ENCODE data around the gene KSR2. TPM values are rescaled to one million over a fixed set of nuclear protein-coding genes. Genes with fewer than 3 reads are reported as not detected.

Gene KSR2
- total RNA-seq, 1 experiment from 2014 or later: 0.06 TPM

GRCh38 chr12:117514016-117514415 is 454.8 kb downstream of the KSR2 start:
- no peak overlapping the region for H3K4me3 ChIP-seq
- no peak overlapping the region for H3K27ac ChIP-seq
- H3K27me3 ChIP-seq: no peaks in the 10 kb centered on the region
- H3K4me1 ChIP-seq: no peaks in the 10 kb centered on the region
- no peaks in the 10 kb centered on the region for H3K9me3 ChIP-seq (replicated peaks)
- DNase-seq: no peak
- no peaks in the 10 kb centered on the region for H3K36me3 ChIP-seq

GRCh38 chr12:117513353-117513752 is 455.4 kb downstream of the KSR2 start:
- no peaks in the 10 kb centered on the region for H3K36me3 ChIP-seq

GRCh38 chr12:117508468-117508867 is 460.3 kb downstream of the KSR2 start:
- Histone ChIP-seq H3K4me3 (no peak overlapping the region), H3K9me3 (replicated peaks) (no peaks in the 10 kb centered on the region), H3K4me1 (no peaks in the 10 kb centered on the region), H3K27ac (no peak overlapping the region), H3K27me3 (no peaks in the 10 kb centered on the region), H3K36me3 (no peaks in the 10 kb centered on the region)
- no peak for DNase-seq

More at GRCh38 chr12:117513353-117513752, 455.4 kb downstream of the KSR2 start:
- no peaks in the 10 kb centered on the region for H3K4me1 ChIP-seq
- DNase-seq: no peak
- no peaks in the 10 kb centered on the region for H3K9me3 ChIP-seq (replicated peaks)
- no peaks in the 10 kb centered on the region for H3K27me3 ChIP-seq
- no peak overlapping the region for H3K27ac ChIP-seq
- no peak overlapping the region for H3K4me3 ChIP-seq

- no peak overlapping the region for H3K27ac ChIP-seq
- H3K36me3 ChIP-seq: no peaks in the 10 kb centered on the region
- no peaks in the 10 kb centered on the region for H3K27me3 ChIP-seq
- no peaks in the 10 kb centered on the region for H3K9me3 ChIP-seq (replicated peaks)
- DNase-seq: no peak
- no peaks in the 10 kb centered on the region for H3K4me1 ChIP-seq
- no peak overlapping the region for H3K4me3 ChIP-seq
Observed at GRCh38 chr12:117507548-117507947, 461.2 kb downstream of the KSR2 start.

GRCh38 chr12:117506333-117506732 is 462.5 kb downstream of the KSR2 start:
- Histone ChIP-seq H3K27me3 (no peaks in the 10 kb centered on the region), H3K27ac (no peak overlapping the region), H3K9me3 (replicated peaks) (no peaks in the 10 kb centered on the region), H3K4me3 (no peak overlapping the region), H3K4me1 (no peaks in the 10 kb centered on the region), H3K36me3 (no peaks in the 10 kb centered on the region)
- no peak for DNase-seq

- Histone ChIP-seq H3K9me3 (replicated peaks) (no peaks in the 10 kb centered on the region), H3K27me3 (no peaks in the 10 kb centered on the region), H3K36me3 (no peaks in the 10 kb centered on the region), H3K4me3 (no peak overlapping the region), H3K4me1 (no peaks in the 10 kb centered on the region), H3K27ac (no peak overlapping the region)
- DNase-seq: no peak
Observed at GRCh38 chr12:117502633-117503032, 466.2 kb downstream of the KSR2 start.

- Histone ChIP-seq H3K4me1 (no peaks in the 10 kb centered on the region), H3K27me3 (no peaks in the 10 kb centered on the region), H3K9me3 (replicated peaks) (no peaks in the 10 kb centered on the region), H3K4me3 (no peak overlapping the region), H3K36me3 (no peaks in the 10 kb centered on the region), H3K27ac (no peak overlapping the region)
- DNase-seq: no peak
Observed at GRCh38 chr12:117502233-117502632, 466.6 kb downstream of the KSR2 start.

GRCh38 chr12:117501076-117501869 is 467.5 kb downstream of the KSR2 start:
- Histone ChIP-seq H3K27me3 (no peaks in the 10 kb centered on the region), H3K27ac (no peak overlapping the region), H3K4me3 (no peak overlapping the region), H3K9me3 (replicated peaks) (no peaks in the 10 kb centered on the region), H3K4me1 (no peaks in the 10 kb centered on the region), H3K36me3 (no peaks in the 10 kb centered on the region)
- no peak for DNase-seq

- Histone ChIP-seq H3K36me3 (no peaks in the 10 kb centered on the region), H3K27me3 (no peaks in the 10 kb centered on the region), H3K4me3 (no peak overlapping the region), H3K27ac (no peak overlapping the region), H3K9me3 (replicated peaks) (no peaks in the 10 kb centered on the region), H3K4me1 (no peaks in the 10 kb centered on the region)
- DNase-seq: no peak
Observed at GRCh38 chr12:117499759-117500485, 468.9 kb downstream of the KSR2 start.

GRCh38 chr12:117498880-117499279 is 469.9 kb downstream of the KSR2 start:
- Histone ChIP-seq H3K36me3 (no peaks in the 10 kb centered on the region), H3K4me1 (no peaks in the 10 kb centered on the region), H3K4me3 (no peak overlapping the region), H3K27ac (no peak overlapping the region), H3K9me3 (replicated peaks) (no peaks in the 10 kb centered on the region), H3K27me3 (no peaks in the 10 kb centered on the region)
- DNase-seq: no peak

- no peak overlapping the region for H3K27ac ChIP-seq
Observed at GRCh38 chr12:117498256-117498655, 470.5 kb downstream of the KSR2 start.

GRCh38 chr12:117497407-117497806 is 471.4 kb downstream of the KSR2 start:
- DNase-seq: no peak
- no peaks in the 10 kb centered on the region for H3K9me3 ChIP-seq (replicated peaks)

More at GRCh38 chr12:117498256-117498655, 470.5 kb downstream of the KSR2 start:
- no peaks in the 10 kb centered on the region for H3K27me3 ChIP-seq
- H3K4me3 ChIP-seq: no peak overlapping the region
- no peak for DNase-seq
- no peaks in the 10 kb centered on the region for H3K4me1 ChIP-seq
- no peaks in the 10 kb centered on the region for H3K36me3 ChIP-seq
- no peaks in the 10 kb centered on the region for H3K9me3 ChIP-seq (replicated peaks)

GRCh38 chr12:117494833-117495655 is 473.7 kb downstream of the KSR2 start:
- no peaks in the 10 kb centered on the region for H3K27me3 ChIP-seq
- no peaks in the 10 kb centered on the region for H3K36me3 ChIP-seq
- H3K4me3 ChIP-seq: no peak overlapping the region
- no peaks in the 10 kb centered on the region for H3K9me3 ChIP-seq (replicated peaks)
- no peak overlapping the region for H3K27ac ChIP-seq
- peak in 1 of 2 experiments; percentile 27 for DNase-seq
- H3K4me1 ChIP-seq: no peaks in the 10 kb centered on the region

More at GRCh38 chr12:117497407-117497806, 471.4 kb downstream of the KSR2 start:
- Histone ChIP-seq H3K27ac (no peak overlapping the region), H3K4me1 (no peaks in the 10 kb centered on the region), H3K4me3 (no peak overlapping the region), H3K27me3 (no peaks in the 10 kb centered on the region), H3K36me3 (no peaks in the 10 kb centered on the region)

- Histone ChIP-seq H3K4me1 (peaks cover 3% of the 10 kb centered on the region; the same call in 1 of the 2 replicates), H3K27ac (no peak overlapping the region), H3K36me3 (no peaks in the 10 kb centered on the region), H3K4me3 (no peak overlapping the region), H3K27me3 (no peaks in the 10 kb centered on the region), H3K9me3 (replicated peaks) (no peaks in the 10 kb centered on the region)
- no peak for DNase-seq
Observed at GRCh38 chr12:117491711-117492110, 477.1 kb downstream of the KSR2 start.

GRCh38 chr12:117490130-117490529 is 478.7 kb downstream of the KSR2 start:
- Histone ChIP-seq H3K9me3 (replicated peaks) (no peaks in the 10 kb centered on the region), H3K27me3 (no peaks in the 10 kb centered on the region), H3K27ac (no peak overlapping the region), H3K36me3 (no peaks in the 10 kb centered on the region), H3K4me3 (no peak overlapping the region), H3K4me1 (peaks cover 4% of the 10 kb centered on the region; the same call in 1 of the 2 replicates)
- DNase-seq: no peak
